Measurements from ENCODE around the gene ZYG11B.
"Not testable (repeated sequence)": the region's sequence is repeated elsewhere in the genome, so short reads cannot be mapped to it uniquely, and the experiment has no call there.

ZYG11B gene

GRCh38 chr1:52727956-52728656, 1.9 kb downstream of the ZYG11B start:
- Histone ChIP-seq H3K4me1 (ENCODE audit: insufficient read depth, low read length) (peaks cover 5% of the 10 kb centered on the region), H3K36me3 (ENCODE audit: insufficient read depth, low read length) (no peaks in the 10 kb centered on the region), H3K9ac (ENCODE audit: low read depth, low read length) (no peak overlapping the region; the same call in 1 of the 2 replicates), H3K9me3 (ENCODE audit: control insufficient read depth, insufficient read depth, low read length) (no peaks in the 10 kb centered on the region)

GRCh38 chr1:52733368-52733767, 7.1 kb downstream of the ZYG11B start:
- Histone ChIP-seq H3K4me1 (ENCODE audit: insufficient read depth, low read length) (no peaks in the 10 kb centered on the region), H3K36me3 (ENCODE audit: insufficient read depth, low read length) (no peaks in the 10 kb centered on the region)

GRCh38 chr1:52735371-52735770, 9.1 kb downstream of the ZYG11B start:
- not testable (repeated sequence) for H3K9me3 ChIP-seq (ENCODE audit: control insufficient read depth, insufficient read depth, low read length); H3K9ac ChIP-seq (ENCODE audit: low read depth, low read length); H3K36me3 ChIP-seq (ENCODE audit: insufficient read depth, low read length); H3K4me1 ChIP-seq (ENCODE audit: insufficient read depth, low read length)

More at GRCh38 chr1:52733368-52733767, 7.1 kb downstream of the ZYG11B start:
- Histone ChIP-seq H3K9ac (ENCODE audit: low read depth, low read length) (no peak overlapping the region), H3K9me3 (ENCODE audit: control insufficient read depth, insufficient read depth, low read length) (no peaks in the 10 kb centered on the region)

- no peaks in the 10 kb centered on the region for H3K36me3 ChIP-seq (ENCODE audit: insufficient read depth, low read length)
- H3K9ac ChIP-seq (ENCODE audit: low read depth, low read length) = no peak overlapping the region
- no peaks in the 10 kb centered on the region for H3K4me1 ChIP-seq (ENCODE audit: insufficient read depth, low read length)
- no peaks in the 10 kb centered on the region for H3K9me3 ChIP-seq (ENCODE audit: control insufficient read depth, insufficient read depth, low read length)
Observed at GRCh38 chr1:52738148-52738547, 11.9 kb downstream of the ZYG11B start.

- no peaks in the 10 kb centered on the region for H3K4me1 ChIP-seq (ENCODE audit: insufficient read depth, low read length)
- H3K9ac ChIP-seq (ENCODE audit: low read depth, low read length) = no peak overlapping the region
- H3K9me3 ChIP-seq (ENCODE audit: control insufficient read depth, insufficient read depth, low read length) = no peaks in the 10 kb centered on the region
- no peaks in the 10 kb centered on the region for H3K36me3 ChIP-seq (ENCODE audit: insufficient read depth, low read length)
Observed at GRCh38 chr1:52738893-52739292, 12.6 kb downstream of the ZYG11B start.

- no peaks in the 10 kb centered on the region for H3K36me3 ChIP-seq (ENCODE audit: insufficient read depth, low read length)
- no peak overlapping the region for H3K9ac ChIP-seq (ENCODE audit: low read depth, low read length)
- H3K4me1 ChIP-seq (ENCODE audit: insufficient read depth, low read length) = peaks cover 3% of the 10 kb centered on the region
- H3K9me3 ChIP-seq (ENCODE audit: control insufficient read depth, insufficient read depth, low read length) = no peaks in the 10 kb centered on the region
Observed at GRCh38 chr1:52739699-52740467, 13.6 kb downstream of the ZYG11B start.

- peaks cover 8% of the 10 kb centered on the region for H3K4me1 ChIP-seq (ENCODE audit: insufficient read depth, low read length)
- H3K36me3 ChIP-seq (ENCODE audit: insufficient read depth, low read length) = no peaks in the 10 kb centered on the region
- no peak overlapping the region for H3K9ac ChIP-seq (ENCODE audit: low read depth, low read length)
- no peaks in the 10 kb centered on the region for H3K9me3 ChIP-seq (ENCODE audit: control insufficient read depth, insufficient read depth, low read length)
Observed at GRCh38 chr1:52741259-52741658, 15.0 kb downstream of the ZYG11B start.

- peaks cover 8% of the 10 kb centered on the region for H3K4me1 ChIP-seq (ENCODE audit: insufficient read depth, low read length)
- no peaks in the 10 kb centered on the region for H3K9me3 ChIP-seq (ENCODE audit: control insufficient read depth, insufficient read depth, low read length)
- no peak overlapping the region for H3K9ac ChIP-seq (ENCODE audit: low read depth, low read length)
Observed at GRCh38 chr1:52746189-52746588, 19.9 kb downstream of the ZYG11B start.

GRCh38 chr1:52747450-52747849, 21.2 kb downstream of the ZYG11B start:
- peaks cover 8% of the 10 kb centered on the region for H3K4me1 ChIP-seq (ENCODE audit: insufficient read depth, low read length)
- no peaks in the 10 kb centered on the region for H3K9me3 ChIP-seq (ENCODE audit: control insufficient read depth, insufficient read depth, low read length)
- no peak overlapping the region for H3K9ac ChIP-seq (ENCODE audit: low read depth, low read length)
- H3K36me3 ChIP-seq (ENCODE audit: insufficient read depth, low read length) = no peaks in the 10 kb centered on the region

More at GRCh38 chr1:52746189-52746588, 19.9 kb downstream of the ZYG11B start:
- H3K36me3 ChIP-seq (ENCODE audit: insufficient read depth, low read length) = no peaks in the 10 kb centered on the region

- Histone ChIP-seq H3K4me1 (ENCODE audit: insufficient read depth, low read length) (peaks cover 8% of the 10 kb centered on the region), H3K36me3 (ENCODE audit: insufficient read depth, low read length) (no peaks in the 10 kb centered on the region), H3K9ac (ENCODE audit: low read depth, low read length) (no peak overlapping the region), H3K9me3 (ENCODE audit: control insufficient read depth, insufficient read depth, low read length) (no peaks in the 10 kb centered on the region)
Observed at GRCh38 chr1:52748119-52748518, 21.9 kb downstream of the ZYG11B start.

GRCh38 chr1:52749496-52749895, 23.2 kb downstream of the ZYG11B start:
- H3K9me3 ChIP-seq (ENCODE audit: control insufficient read depth, insufficient read depth, low read length); H3K4me1 ChIP-seq (ENCODE audit: insufficient read depth, low read length); H3K9ac ChIP-seq (ENCODE audit: low read depth, low read length); H3K36me3 ChIP-seq (ENCODE audit: insufficient read depth, low read length): not testable (repeated sequence)

GRCh38 chr1:52750139-52750538, 23.9 kb downstream of the ZYG11B start:
- H3K9me3 ChIP-seq (ENCODE audit: control insufficient read depth, insufficient read depth, low read length); H3K36me3 ChIP-seq (ENCODE audit: insufficient read depth, low read length); H3K9ac ChIP-seq (ENCODE audit: low read depth, low read length); H3K4me1 ChIP-seq (ENCODE audit: insufficient read depth, low read length): not testable (repeated sequence)

- Histone ChIP-seq H3K4me1 (ENCODE audit: insufficient read depth, low read length) (no peaks in the 10 kb centered on the region; the same call in 1 of the 2 replicates), H3K9me3 (ENCODE audit: control insufficient read depth, insufficient read depth, low read length) (no peaks in the 10 kb centered on the region), H3K9ac (ENCODE audit: low read depth, low read length) (no peak overlapping the region), H3K36me3 (ENCODE audit: insufficient read depth, low read length) (no peaks in the 10 kb centered on the region)
Observed at GRCh38 chr1:52751589-52752483, 25.6 kb downstream of the ZYG11B start.

GRCh38 chr1:52752484-52752826, 26.2 kb downstream of the ZYG11B start:
- Histone ChIP-seq H3K4me1 (ENCODE audit: insufficient read depth, low read length) (no peaks in the 10 kb centered on the region; the same call in 1 of the 2 replicates), H3K36me3 (ENCODE audit: insufficient read depth, low read length) (no peaks in the 10 kb centered on the region), H3K9ac (ENCODE audit: low read depth, low read length) (no peak overlapping the region), H3K9me3 (ENCODE audit: control insufficient read depth, insufficient read depth, low read length) (no peaks in the 10 kb centered on the region)

Data from ES-I3 (cell line).